ENCODE data around the gene EWSR1.

- TF ChIP-seq TCF12 (IDR thresholded peaks at IDR 0.05; ENCODE audit: low read depth), result no peak
- TF ChIP-seq REST (IDR thresholded peaks at IDR 0.05; ENCODE audit: low read depth), result no peak
- TF ChIP-seq EP300 (IDR thresholded peaks at IDR 0.05; ENCODE audit: borderline replicate concordance), result no peak
- no peak for TF ChIP-seq RAD21 (IDR thresholded peaks at IDR 0.05; ENCODE audit: low read depth)
- no peak for TF ChIP-seq CEBPB (IDR thresholded peaks at IDR 0.05)
- no peak for TF ChIP-seq TEAD4 (IDR thresholded peaks at IDR 0.05)
- no peak for TF ChIP-seq YY1 (IDR thresholded peaks at IDR 0.05; ENCODE audit: low read depth)
Observed at GRCh38 chr22:29312218-29313125, 44.4 kb downstream of the EWSR1 start.
